HepG2 (cell line): Measurements from ENCODE around the gene CCDC201. TPM values are rescaled to one million over a fixed set of nuclear protein-coding genes. Genes with fewer than 3 reads are reported as not detected.

Experiments
- ASH2L ChIP-seq: fragments of 300-600, 200-600 bp; sonication (generic); IDR thresholded peaks from 2 replicates; pipeline ENCODE4 v1.7.0; 2017; ENCODE audit warnings: low read depth, mild to moderate bottlenecking, moderate library complexity, mixed read lengths, low read length; ENCODE audit not compliant: insufficient read length
- KDM2A ChIP-seq: sonication (generic); formaldehyde crosslinking; IDR thresholded peaks from 2 replicates; pipeline ENCODE4 v1.4.0; 2020; ENCODE audit warnings: low read depth, missing genetic modification reagents, borderline replicate concordance
- KMT2A ChIP-seq: sonication (generic); formaldehyde crosslinking; IDR thresholded peaks from 2 replicates; pipeline ENCODE4 v1.4.0; 2020; ENCODE audit warnings: missing genetic modification reagents
- MAFG ChIP-seq: sonication (generic); formaldehyde crosslinking; IDR thresholded peaks from 2 replicates; pipeline ENCODE4 v1.5.1; 2020; ENCODE audit warnings: mild to moderate bottlenecking, missing genetic modification reagents
- MEIS1 ChIP-seq: sonication (generic); formaldehyde crosslinking; IDR thresholded peaks from 2 replicates; pipeline ENCODE4 v1.9.0; 2021; ENCODE audit warnings: mild to moderate bottlenecking, missing genetic modification reagents, moderate library complexity, borderline replicate concordance
- MIER2 ChIP-seq: IDR thresholded peaks from 2 replicates; pipeline ENCODE4 v1.6.1; 2016; ENCODE audit warnings: missing biosample characterization, missing genetic modification reagents
- NFIC ChIP-seq: IDR thresholded peaks from 2 replicates; pipeline ENCODE4 v1.6.1; 2012; ENCODE audit warnings: mild to moderate bottlenecking, low read length, inconsistent platforms
- NFYC ChIP-seq: IDR thresholded peaks from 2 replicates; pipeline ENCODE4 v1.6.1; 2016; ENCODE audit warnings: missing genetic modification reagents, missing compliant biosample characterization
- REPIN1 ChIP-seq: sonication (generic); formaldehyde crosslinking; IDR thresholded peaks from 2 replicates; pipeline ENCODE4 v1.8.0; 2022; ENCODE audit warnings: missing genetic modification reagents, low read depth, mild to moderate bottlenecking, borderline replicate concordance
- SRSF1 ChIP-seq: fragments of 200-400 bp; formaldehyde crosslinking; optimal IDR thresholded peaks from 2 replicates; pipeline ENCODE3; 2017; ENCODE audit warnings: mild to moderate bottlenecking, low read depth, low read length, moderate library complexity
- ZKSCAN8 ChIP-seq: IDR thresholded peaks from 2 replicates; pipeline ENCODE4 v1.6.1; 2016; ENCODE audit warnings: borderline replicate concordance, missing genetic modification reagents, missing compliant biosample characterization
- ZNF180 ChIP-seq: sonication (generic); formaldehyde crosslinking; IDR thresholded peaks from 2 replicates; pipeline ENCODE4 v1.4.0; 2020; ENCODE audit warnings: low read depth, missing genetic modification reagents, borderline replicate concordance
- ZNF329 ChIP-seq: sonication (generic); formaldehyde crosslinking; IDR thresholded peaks from 2 replicates; pipeline ENCODE4 v1.9.0; 2021; ENCODE audit warnings: low read depth, mild to moderate bottlenecking, missing genetic modification reagents
- ZNF510 ChIP-seq: sonication (generic); formaldehyde crosslinking; IDR thresholded peaks from 2 replicates; pipeline ENCODE4 v1.4.0; 2020; ENCODE audit warnings: low read depth, mild to moderate bottlenecking, missing genetic modification reagents
- ZNF563 ChIP-seq: sonication (generic); formaldehyde crosslinking; IDR thresholded peaks from 2 replicates; pipeline ENCODE4 v1.8.0; 2022; ENCODE audit warnings: mild to moderate bottlenecking, moderate library complexity, missing genetic modification reagents
- ZNF704 ChIP-seq: sonication (generic); formaldehyde crosslinking; IDR thresholded peaks from 2 replicates; pipeline ENCODE4 v1.8.1; 2023; ENCODE audit warnings: mild to moderate bottlenecking, inconsistent platforms, moderate library complexity, missing genetic modification reagents, borderline replicate concordance
- ZNF792 ChIP-seq: IDR thresholded peaks from 2 replicates; pipeline ENCODE4 v1.6.1; 2016
- polyA plus RNA-seq, 8 experiments: library from polyadenylated mRNA; depleted of rRNA in 3 of 8; stranded (reverse) in 7 of 8; unstranded in 1 of 8; fragments of >200 nt; fragmentation: Illumina TruSeq in 4 of 8; extraction: Trizol in 4 of 8; gene quantifications; 2 replicates each; pipeline versions ENCODE4 v1.2.1 to v1.2.3, GENCODE V29; 2011 to 2016; ENCODE audit warnings: low read depth in 4 of 8, missing spikeins in 1 of 8, mixed read lengths in 1 of 8; ENCODE audit not compliant: insufficient read depth in 1 of 8
- total RNA-seq, 5 experiments: library from RNA; depleted of rRNA; stranded (reverse); fragments of >200 nt; fragmentation: Illumina TruSeq; extraction: Trizol; gene quantifications; 2 replicates each; pipeline ENCODE4 v1.2.3, GENCODE V29; 2016; ENCODE audit warnings: low read depth in 1 of 5
- TF ChIP-seq, protein P1 (sequence below): sonication (generic); formaldehyde crosslinking; IDR thresholded peaks from 2 replicates; pipeline ENCODE4 v1.4.0; 2020; ENCODE audit warnings: missing genetic modification reagents, borderline replicate concordance
- TF ChIP-seq, protein P2 (sequence below): sonication (generic); formaldehyde crosslinking; IDR thresholded peaks from 2 replicates; pipeline ENCODE4 v1.8.0; 2022; ENCODE audit warnings: low read depth, missing genetic modification reagents
- TF ChIP-seq, protein P3 (sequence below): sonication (generic); formaldehyde crosslinking; IDR thresholded peaks from 2 replicates; pipeline ENCODE4 v1.4.0; 2020; ENCODE audit warnings: missing genetic modification reagents, borderline replicate concordance
- TF ChIP-seq, protein P4 (sequence below): sonication (generic); formaldehyde crosslinking; IDR thresholded peaks from 2 replicates; pipeline ENCODE4 v1.5.1; 2020; ENCODE audit warnings: missing genetic modification reagents, mild to moderate bottlenecking, borderline replicate concordance

Gene CCDC201
- total and polyA plus RNA-seq, 2 of the 13 experiments (the other 11 are each of a cell fraction or from before 2014, with no cell fraction given): 0.92 TPM; not detected in 1

- TF ChIP-seq ZNF704 (CRISPR knock-in tag): no peak
- TF ChIP-seq ASH2L: no peak
- TF ChIP-seq, protein P1, sequence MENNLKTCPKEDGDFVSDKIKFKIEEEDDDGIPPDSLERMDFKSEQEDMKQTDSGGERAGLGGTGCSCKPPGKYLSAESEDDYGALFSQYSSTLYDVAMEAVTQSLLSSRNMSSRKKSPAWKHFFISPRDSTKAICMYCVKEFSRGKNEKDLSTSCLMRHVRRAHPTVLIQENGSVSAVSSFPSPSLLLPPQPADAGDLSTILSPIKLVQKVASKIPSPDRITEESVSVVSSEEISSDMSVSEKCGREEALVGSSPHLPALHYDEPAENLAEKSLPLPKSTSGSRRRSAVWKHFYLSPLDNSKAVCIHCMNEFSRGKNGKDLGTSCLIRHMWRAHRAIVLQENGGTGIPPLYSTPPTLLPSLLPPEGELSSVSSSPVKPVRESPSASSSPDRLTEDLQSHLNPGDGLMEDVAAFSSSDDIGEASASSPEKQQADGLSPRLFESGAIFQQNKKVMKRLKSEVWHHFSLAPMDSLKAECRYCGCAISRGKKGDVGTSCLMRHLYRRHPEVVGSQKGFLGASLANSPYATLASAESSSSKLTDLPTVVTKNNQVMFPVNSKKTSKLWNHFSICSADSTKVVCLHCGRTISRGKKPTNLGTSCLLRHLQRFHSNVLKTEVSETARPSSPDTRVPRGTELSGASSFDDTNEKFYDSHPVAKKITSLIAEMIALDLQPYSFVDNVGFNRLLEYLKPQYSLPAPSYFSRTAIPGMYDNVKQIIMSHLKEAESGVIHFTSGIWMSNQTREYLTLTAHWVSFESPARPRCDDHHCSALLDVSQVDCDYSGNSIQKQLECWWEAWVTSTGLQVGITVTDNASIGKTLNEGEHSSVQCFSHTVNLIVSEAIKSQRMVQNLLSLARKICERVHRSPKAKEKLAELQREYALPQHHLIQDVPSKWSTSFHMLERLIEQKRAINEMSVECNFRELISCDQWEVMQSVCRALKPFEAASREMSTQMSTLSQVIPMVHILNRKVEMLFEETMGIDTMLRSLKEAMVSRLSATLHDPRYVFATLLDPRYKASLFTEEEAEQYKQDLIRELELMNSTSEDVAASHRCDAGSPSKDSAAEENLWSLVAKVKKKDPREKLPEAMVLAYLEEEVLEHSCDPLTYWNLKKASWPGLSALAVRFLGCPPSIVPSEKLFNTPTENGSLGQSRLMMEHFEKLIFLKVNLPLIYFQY: peak; percentile 8; the same call in 1 of the 2 replicates
- TF ChIP-seq, protein P2, sequence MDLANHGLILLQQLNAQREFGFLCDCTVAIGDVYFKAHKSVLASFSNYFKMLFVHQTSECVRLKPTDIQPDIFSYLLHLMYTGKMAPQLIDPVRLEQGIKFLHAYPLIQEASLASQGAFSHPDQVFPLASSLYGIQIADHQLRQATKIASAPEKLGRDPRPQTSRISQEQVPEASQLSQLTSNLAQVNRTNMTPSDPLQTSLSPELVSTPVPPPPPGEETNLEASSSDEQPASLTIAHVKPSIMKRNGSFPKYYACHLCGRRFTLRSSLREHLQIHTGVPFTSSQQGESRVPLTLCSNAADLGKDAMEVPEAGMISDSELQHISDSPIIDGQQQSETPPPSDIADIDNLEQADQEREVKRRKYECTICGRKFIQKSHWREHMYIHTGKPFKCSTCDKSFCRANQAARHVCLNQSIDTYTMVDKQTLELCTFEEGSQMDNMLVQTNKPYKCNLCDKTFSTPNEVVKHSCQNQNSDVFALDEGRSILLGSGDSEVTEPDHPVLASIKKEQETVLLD: peak; percentile 58; the same call in 1 of the 2 replicates
- no peak for TF ChIP-seq MEIS1 (CRISPR knock-in tag)
- no peak for TF ChIP-seq SRSF1
- TF ChIP-seq NFIC: no peak
- TF ChIP-seq, protein P3, sequence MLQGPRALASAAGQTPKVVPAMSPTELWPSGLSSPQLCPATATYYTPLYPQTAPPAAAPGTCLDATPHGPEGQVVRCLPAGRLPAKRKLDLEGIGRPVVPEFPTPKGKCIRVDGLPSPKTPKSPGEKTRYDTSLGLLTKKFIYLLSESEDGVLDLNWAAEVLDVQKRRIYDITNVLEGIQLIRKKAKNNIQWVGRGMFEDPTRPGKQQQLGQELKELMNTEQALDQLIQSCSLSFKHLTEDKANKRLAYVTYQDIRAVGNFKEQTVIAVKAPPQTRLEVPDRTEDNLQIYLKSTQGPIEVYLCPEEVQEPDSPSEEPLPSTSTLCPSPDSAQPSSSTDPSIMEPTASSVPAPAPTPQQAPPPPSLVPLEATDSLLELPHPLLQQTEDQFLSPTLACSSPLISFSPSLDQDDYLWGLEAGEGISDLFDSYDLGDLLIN (CRISPR knock-in tag): peak; percentile 51; the same call in 1 of the 2 replicates
- peak; percentile 26; the same call in 1 of the 2 replicates for TF ChIP-seq KMT2A (CRISPR knock-in tag)
- no peak for TF ChIP-seq ZNF510 (CRISPR knock-in tag)
- no peak for TF ChIP-seq ZNF563 (CRISPR knock-in tag)
- no peak for TF ChIP-seq MAFG (CRISPR knock-in tag)
- no peak; the same call in 1 of the 2 replicates for TF ChIP-seq ZKSCAN8 (CRISPR knock-in tag)
- no peak for TF ChIP-seq ZNF792 (CRISPR knock-in tag)
- TF ChIP-seq, protein P4, sequence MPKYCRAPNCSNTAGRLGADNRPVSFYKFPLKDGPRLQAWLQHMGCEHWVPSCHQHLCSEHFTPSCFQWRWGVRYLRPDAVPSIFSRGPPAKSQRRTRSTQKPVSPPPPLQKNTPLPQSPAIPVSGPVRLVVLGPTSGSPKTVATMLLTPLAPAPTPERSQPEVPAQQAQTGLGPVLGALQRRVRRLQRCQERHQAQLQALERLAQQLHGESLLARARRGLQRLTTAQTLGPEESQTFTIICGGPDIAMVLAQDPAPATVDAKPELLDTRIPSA (CRISPR knock-in tag): no peak
- peak; percentile 42; the same call in 1 of the 2 replicates for TF ChIP-seq ZNF329
- no peak for TF ChIP-seq REPIN1
- no peak for TF ChIP-seq NFYC
- TF ChIP-seq KDM2A (CRISPR knock-in tag): no peak
- no peak for TF ChIP-seq ZNF180 (CRISPR knock-in tag)
- peak; percentile 16; the same call in 1 of the 2 replicates for TF ChIP-seq MIER2 (CRISPR knock-in tag)
These were observed 16.6 kb upstream of the CCDC201 start (continued) for GRCh38 chr7:45889367-45890067.
